HepG2 (cell line): ENCODE results near the gene THAP5.

Experiments used
- JUND ChIP-seq: sonication (generic); formaldehyde crosslinking; IDR thresholded peaks from 2 replicates; pipeline ENCODE4 v1.8.0; 2022; ENCODE audit warnings: mild to moderate bottlenecking, missing genetic modification reagents
- POLR2AphosphoS5 ChIP-seq: IDR thresholded peaks from 2 replicates; pipeline ENCODE4 v1.6.1; 2012; ENCODE audit warnings: low read depth, low read length
- TCF12 ChIP-seq, 2 experiments: fragments of 450-650 bp in 1 of 2; sonication (generic) in 1 of 2; formaldehyde crosslinking in 1 of 2; IDR thresholded peaks; 2 replicates each; pipeline versions ENCODE4 v1.6.1 to v1.8.0; 2017 to 2022; ENCODE audit warnings: antibody characterized with exemption in 1 of 2, mild to moderate bottlenecking in 1 of 2, missing genetic modification reagents in 1 of 2, moderate library complexity in 1 of 2
- YY1 ChIP-seq: IDR thresholded peaks from 2 replicates; pipeline ENCODE4 v1.6.1; 2011; ENCODE audit warnings: low read length, low read depth, moderate library complexity, mild to moderate bottlenecking; ENCODE audit not compliant: insufficient read depth, insufficient replicate concordance
- ZKSCAN1 ChIP-seq: fragments of 150-350 bp; IDR thresholded peaks from 2 replicates; pipeline ENCODE4 v1.6.1; 2014; ENCODE audit warnings: low read length
- TF ChIP-seq, protein P1 (sequence below): sonication (generic); IDR thresholded peaks from 2 replicates; pipeline ENCODE4 v1.6.1; 2016; ENCODE audit warnings: low read depth, borderline replicate concordance
- TF ChIP-seq, protein P2 (sequence below), 2 experiments: sonication (generic) in 1 of 2; formaldehyde crosslinking in 1 of 2; IDR thresholded peaks; 2 replicates each; pipeline versions ENCODE4 v1.5.1 to v1.6.1; 2011 to 2020; ENCODE audit warnings: borderline replicate concordance in 1 of 2, low read depth in 1 of 2, low read length in 1 of 2, mild to moderate bottlenecking in 1 of 2, missing genetic modification reagents in 1 of 2, moderate library complexity in 1 of 2
- TF ChIP-seq, protein P3 (sequence below), 2 experiments: IDR thresholded peaks; 2 replicates each; pipeline ENCODE4 v1.6.1; 2011 to 2012; ENCODE audit warnings: low read length in 2 of 2, borderline replicate concordance in 1 of 2, low read depth in 1 of 2, mild to moderate bottlenecking in 1 of 2, moderate library complexity in 1 of 2

DNA sequence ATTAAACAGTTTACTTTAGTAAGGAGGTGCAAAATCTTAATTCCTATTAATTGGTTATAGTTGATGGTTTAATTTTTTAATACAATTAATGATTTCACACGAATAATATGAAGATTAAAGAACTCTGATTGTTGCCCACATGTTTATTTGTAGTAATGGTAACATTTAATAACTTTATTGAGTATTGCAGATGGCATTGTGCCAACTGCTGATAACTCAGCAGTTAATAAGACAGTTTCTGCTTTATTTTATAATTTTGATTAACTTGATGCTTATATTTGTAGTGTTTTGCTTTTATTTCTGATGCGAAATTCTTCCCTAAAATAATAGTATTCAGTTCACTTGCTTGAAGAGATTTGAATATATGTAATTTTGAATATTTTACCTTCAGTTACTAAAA is 3.0 kb upstream of the THAP5 start:
- TF ChIP-seq TCF12 (IDR thresholded peaks at IDR 0.05) (no peak), TCF12 (CRISPR knock-in tag; IDR thresholded peaks at IDR 0.05) (no peak), POLR2AphosphoS5 (no peak), JUND (CRISPR knock-in tag) (no peak), YY1 (no peak), ZKSCAN1 (no peak)
- TF ChIP-seq, protein P1, sequence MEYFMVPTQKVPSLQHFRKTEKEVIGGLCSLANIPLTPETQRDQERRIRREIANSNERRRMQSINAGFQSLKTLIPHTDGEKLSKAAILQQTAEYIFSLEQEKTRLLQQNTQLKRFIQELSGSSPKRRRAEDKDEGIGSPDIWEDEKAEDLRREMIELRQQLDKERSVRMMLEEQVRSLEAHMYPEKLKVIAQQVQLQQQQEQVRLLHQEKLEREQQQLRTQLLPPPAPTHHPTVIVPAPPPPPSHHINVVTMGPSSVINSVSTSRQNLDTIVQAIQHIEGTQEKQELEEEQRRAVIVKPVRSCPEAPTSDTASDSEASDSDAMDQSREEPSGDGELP: no peak
- TF ChIP-seq, protein P2, sequence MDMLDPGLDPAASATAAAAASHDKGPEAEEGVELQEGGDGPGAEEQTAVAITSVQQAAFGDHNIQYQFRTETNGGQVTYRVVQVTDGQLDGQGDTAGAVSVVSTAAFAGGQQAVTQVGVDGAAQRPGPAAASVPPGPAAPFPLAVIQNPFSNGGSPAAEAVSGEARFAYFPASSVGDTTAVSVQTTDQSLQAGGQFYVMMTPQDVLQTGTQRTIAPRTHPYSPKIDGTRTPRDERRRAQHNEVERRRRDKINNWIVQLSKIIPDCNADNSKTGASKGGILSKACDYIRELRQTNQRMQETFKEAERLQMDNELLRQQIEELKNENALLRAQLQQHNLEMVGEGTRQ (IDR thresholded peaks at IDR 0.05; ENCODE audit: low read depth, low read length): no peak
- TF ChIP-seq, protein P2 (CRISPR knock-in tag; IDR thresholded peaks at IDR 0.05; ENCODE audit: borderline replicate concordance): no peak
- TF ChIP-seq, protein P3, sequence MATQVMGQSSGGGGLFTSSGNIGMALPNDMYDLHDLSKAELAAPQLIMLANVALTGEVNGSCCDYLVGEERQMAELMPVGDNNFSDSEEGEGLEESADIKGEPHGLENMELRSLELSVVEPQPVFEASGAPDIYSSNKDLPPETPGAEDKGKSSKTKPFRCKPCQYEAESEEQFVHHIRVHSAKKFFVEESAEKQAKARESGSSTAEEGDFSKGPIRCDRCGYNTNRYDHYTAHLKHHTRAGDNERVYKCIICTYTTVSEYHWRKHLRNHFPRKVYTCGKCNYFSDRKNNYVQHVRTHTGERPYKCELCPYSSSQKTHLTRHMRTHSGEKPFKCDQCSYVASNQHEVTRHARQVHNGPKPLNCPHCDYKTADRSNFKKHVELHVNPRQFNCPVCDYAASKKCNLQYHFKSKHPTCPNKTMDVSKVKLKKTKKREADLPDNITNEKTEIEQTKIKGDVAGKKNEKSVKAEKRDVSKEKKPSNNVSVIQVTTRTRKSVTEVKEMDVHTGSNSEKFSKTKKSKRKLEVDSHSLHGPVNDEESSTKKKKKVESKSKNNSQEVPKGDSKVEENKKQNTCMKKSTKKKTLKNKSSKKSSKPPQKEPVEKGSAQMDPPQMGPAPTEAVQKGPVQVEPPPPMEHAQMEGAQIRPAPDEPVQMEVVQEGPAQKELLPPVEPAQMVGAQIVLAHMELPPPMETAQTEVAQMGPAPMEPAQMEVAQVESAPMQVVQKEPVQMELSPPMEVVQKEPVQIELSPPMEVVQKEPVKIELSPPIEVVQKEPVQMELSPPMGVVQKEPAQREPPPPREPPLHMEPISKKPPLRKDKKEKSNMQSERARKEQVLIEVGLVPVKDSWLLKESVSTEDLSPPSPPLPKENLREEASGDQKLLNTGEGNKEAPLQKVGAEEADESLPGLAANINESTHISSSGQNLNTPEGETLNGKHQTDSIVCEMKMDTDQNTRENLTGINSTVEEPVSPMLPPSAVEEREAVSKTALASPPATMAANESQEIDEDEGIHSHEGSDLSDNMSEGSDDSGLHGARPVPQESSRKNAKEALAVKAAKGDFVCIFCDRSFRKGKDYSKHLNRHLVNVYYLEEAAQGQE (IDR thresholded peaks at IDR 0.05; ENCODE audit: borderline replicate concordance in 1 of 2, low read depth in 1 of 2, low read length in 2 of 2): no peak
